GM23248 (cell line): ENCODE data around the gene DOK6. TPM values are rescaled to one million over a fixed set of nuclear protein-coding genes. Genes with fewer than 3 reads are reported as not detected.

Experiments used
- DNase-seq: peaks from one replicate; pipeline ENCODE4 v3.0.0-alpha.2; 2015
- H2AFZ ChIP-seq: fragments of 200-600 bp; sonication (generic); 2 replicates; pipeline ENCODE4 v1.6.1; 2016; ENCODE audit warnings: antibody characterized with exemption
- H3F3A ChIP-seq: fragments of 200-600 bp; sonication (generic); 2 replicates; pipeline ENCODE4 v1.6.1; 2016; ENCODE audit warnings: mild to moderate bottlenecking, antibody characterized with exemption, mixed run types; ENCODE audit not compliant: insufficient read depth
- H3K27ac ChIP-seq: fragments of 200-600 bp; sonication (generic); 2 replicates; pipeline ENCODE4 v1.5.1; 2016; ENCODE audit warnings: mild to moderate bottlenecking
- H3K27me3 ChIP-seq: fragments of 200-600 bp; sonication (generic); replicated peaks from 2 replicates; pipeline ENCODE4 v1.6.1; 2016; ENCODE audit warnings: mild to moderate bottlenecking; ENCODE audit not compliant: insufficient read depth
- H3K36me3 ChIP-seq: fragments of 200-600 bp; sonication (generic); 2 replicates; pipeline ENCODE4 v1.6.1; 2016; ENCODE audit warnings: low read depth, mild to moderate bottlenecking
- H3K4me1 ChIP-seq: fragments of 200-600 bp; sonication (generic); 2 replicates; pipeline ENCODE4 v1.6.1; 2016; ENCODE audit warnings: mild to moderate bottlenecking; ENCODE audit not compliant: insufficient read depth
- H3K4me2 ChIP-seq: fragments of 200-600 bp; sonication (generic); one replicate; pipeline ENCODE4 v1.6.1; 2016; ENCODE audit warnings: mild to moderate bottlenecking; ENCODE audit not compliant: unreplicated experiment
- H3K4me3 ChIP-seq: fragments of 200-600 bp; sonication (generic); 2 replicates; pipeline ENCODE4 v1.5.1; 2016; ENCODE audit warnings: mild to moderate bottlenecking
- H3K79me2 ChIP-seq: fragments of 200-600 bp; sonication (generic); 2 replicates; pipeline ENCODE4 v1.6.1; 2016; ENCODE audit warnings: mild to moderate bottlenecking; ENCODE audit not compliant: insufficient read depth
- H3K9ac ChIP-seq: fragments of 200-600 bp; sonication (generic); 2 replicates; pipeline ENCODE4 v1.6.1; 2016; ENCODE audit warnings: mild to moderate bottlenecking
- H3K9me2 ChIP-seq: fragments of 200-600 bp; sonication (generic); 2 replicates; pipeline ENCODE4 v1.6.1; 2016; ENCODE audit warnings: mixed run types, mild to moderate bottlenecking, moderate library complexity; ENCODE audit not compliant: insufficient read depth
- H3K9me3 ChIP-seq: fragments of 200-600 bp; sonication (generic); one replicate; pipeline ENCODE4 v1.6.1; 2017; ENCODE audit warnings: low read depth
- H4K20me1 ChIP-seq: fragments of 200-600 bp; sonication (generic); 2 replicates; pipeline ENCODE4 v1.6.0; 2016; ENCODE audit not compliant: insufficient read depth
- EZH2 ChIP-seq: fragments of 200-600 bp; sonication (generic); IDR thresholded peaks from 2 replicates; pipeline ENCODE4 v1.6.1; 2018; ENCODE audit warnings: antibody characterized with exemption, mild to moderate bottlenecking; ENCODE audit not compliant: insufficient read depth, poor library complexity, severe bottlenecking
- EZH2phosphoT487 ChIP-seq: fragments of 200-600 bp; sonication (generic); IDR thresholded peaks from 2 replicates; pipeline ENCODE4 v1.6.1; 2018; ENCODE audit warnings: antibody characterized with exemption, moderate library complexity, mild to moderate bottlenecking, low read depth; ENCODE audit not compliant: insufficient read depth
- WGBS, 2 experiments: methylation state at CpG; one replicate each; pipeline ENCODE4 v1.1.6; 2015 to 2017; ENCODE audit warnings: low lambda C conversion rate in 2 of 2, low coverage in 1 of 2; ENCODE audit errors: missing lambda C conversion rate in 2 of 2; 5-methylcytosine and 5-hydroxymethylcytosine counted together
- in situ Hi-C: fragments of 300-500 bp; cut with MboI; formaldehyde crosslinking; loops from 2 replicates; pipeline ENCODE4 v1.15.0; 2020
- polyA plus RNA-seq: library from polyadenylated mRNA; unstranded; fragments of >200 nt; fragmentation: Nextera tagmentation; extraction: Ambion mirVana; gene quantifications from 2 replicates; pipeline ENCODE4 v1.2.1, GENCODE V29; 2016
- total RNA-seq: library from RNA; depleted of rRNA; stranded (reverse); fragments of >200 nt; shearing (Covaris generic); gene quantifications from 2 replicates; pipeline ENCODE4 v1.2.3, GENCODE V29; 2014

DOK6 gene
- total and polyA plus RNA-seq, 2 experiments from 2014 or later: 1.1 to 5.2 TPM

GRCh38 chr18:69897397-69898108 lies 496.9 kb downstream of the DOK6 start:
- Histone ChIP-seq H3K9me3 (no peaks in the 10 kb centered on the region), H3K4me2 (no peak overlapping the region), H2AFZ (no peak overlapping the region), H3K4me1 (no peaks in the 10 kb centered on the region), H3K9me2 (no peaks in the 10 kb centered on the region), H3K79me2 (no peaks in the 10 kb centered on the region), H3K4me3 (no peak overlapping the region), H3K27me3 (no peaks in the 10 kb centered on the region), H3K36me3 (0 out of 2 replicates have a peak, but pooled peaks cover 5% of the 10 kb centered on the region), H3K9ac (no peak overlapping the region), H3K27ac (no peak overlapping the region), H4K20me1 (no peaks in the 10 kb centered on the region), H3F3A (no peaks in the 10 kb centered on the region)
- no peak for DNase-seq
- TF ChIP-seq EZH2phosphoT487: no peak
- no peak for TF ChIP-seq EZH2
- 95% methylated on average over 7 of the region's 7 CpGs for WGBS, 2 experiments
- in situ Hi-C loops: no loop called here

- Histone ChIP-seq H3K9me3 (no peaks in the 10 kb centered on the region), H3K79me2 (no peaks in the 10 kb centered on the region), H4K20me1 (no peaks in the 10 kb centered on the region), H3K4me3 (no peak overlapping the region), H3K4me1 (no peaks in the 10 kb centered on the region), H3K27me3 (no peaks in the 10 kb centered on the region), H3K9me2 (no peaks in the 10 kb centered on the region), H3K36me3 (0 out of 2 replicates have a peak, but pooled peaks cover 5% of the 10 kb centered on the region), H3K9ac (no peak overlapping the region), H2AFZ (no peak overlapping the region), H3K4me2 (no peak overlapping the region), H3K27ac (no peak overlapping the region), H3F3A (no peaks in the 10 kb centered on the region)
- 83% methylated on average over 11 of the region's 11 CpGs for WGBS, 2 experiments
- TF ChIP-seq EZH2phosphoT487: no peak
- TF ChIP-seq EZH2: no peak
- no peak for DNase-seq
- in situ Hi-C loops: no loop called here
Measured at GRCh38 chr18:69898241-69898861, 497.7 kb downstream of the DOK6 start.
